ENCODE measurements around the gene MEX3A. TPM values are rescaled to one million over a fixed set of nuclear protein-coding genes. Genes with fewer than 3 reads are reported as not detected.

MEX3A gene
- total RNA-seq, 2 donors from 2014 or later = 3.3 to 5.7 TPM

GRCh38 chr1:156033011-156033410 lies 49.3 kb downstream of the MEX3A start:
- Histone ChIP-seq H3K9me3 (no peaks in the 10 kb centered on the region), H3K4me1 (replicated peaks) (no peaks in the 10 kb centered on the region), H3K27me3 (replicated peaks; ENCODE audit: insufficient read depth) (no peaks in the 10 kb centered on the region), H3K36me3 (no peaks in the 10 kb centered on the region), H3K27ac (no peak overlapping the region), H3K4me3 (no peak overlapping the region)
- TF ChIP-seq CTCF (IDR thresholded peaks at IDR 0.05) = no peak
- no peak for TF ChIP-seq POLR2A (IDR thresholded peaks at IDR 0.05)
- TF ChIP-seq POLR2AphosphoS5 (IDR thresholded peaks at IDR 0.05) = no peak
- 60% methylated on average over 6 of the region's 6 CpGs for WGBS
- no peak for DNase-seq (ENCODE audit: low spot score)
- intact Hi-C loops (cut with DNase I) = no loop called here

GRCh38 chr1:156026588-156026987 lies 55.7 kb downstream of the MEX3A start:
- DNase-seq (ENCODE audit: low spot score) = no peak
- H3K9me3 ChIP-seq = no peaks in the 10 kb centered on the region
- no peaks in the 10 kb centered on the region for H3K4me1 ChIP-seq (replicated peaks)
- TF ChIP-seq POLR2AphosphoS5 (IDR thresholded peaks at IDR 0.05) = no peak
- no peak for TF ChIP-seq CTCF (IDR thresholded peaks at IDR 0.05)
- no peak for TF ChIP-seq POLR2A (IDR thresholded peaks at IDR 0.05)
- H3K4me3 ChIP-seq = no peak overlapping the region
- WGBS = 75% methylated on average over 4 of the region's 4 CpGs
- no peaks in the 10 kb centered on the region for H3K36me3 ChIP-seq
- no peak overlapping the region for H3K27ac ChIP-seq
- intact Hi-C loops (cut with DNase I) = no loop called here
- no peaks in the 10 kb centered on the region for H3K27me3 ChIP-seq (replicated peaks; ENCODE audit: insufficient read depth)

DNA sequence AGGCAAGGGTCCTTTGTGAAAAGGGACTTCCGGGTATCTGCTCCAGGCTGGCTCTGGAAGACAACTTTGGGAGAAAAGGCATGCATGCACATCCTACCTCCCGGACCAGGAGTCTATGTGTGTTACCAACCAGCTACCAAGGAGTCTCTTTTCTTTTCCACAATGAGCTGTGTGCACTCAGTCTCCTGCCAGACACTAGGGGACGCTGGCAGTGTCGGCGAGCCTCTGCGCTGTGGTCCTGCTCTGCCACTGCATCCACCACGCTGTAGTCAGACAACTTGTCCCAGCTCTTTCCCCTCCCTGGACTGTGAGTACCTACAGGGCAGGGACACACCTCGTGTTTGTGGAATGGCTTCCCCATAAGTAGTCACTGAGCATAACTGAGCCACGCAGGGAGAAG lies 56.4 kb downstream of the MEX3A start:
- no peak for DNase-seq (ENCODE audit: low spot score)
- no peaks in the 10 kb centered on the region for H3K36me3 ChIP-seq
- no peaks in the 10 kb centered on the region for H3K9me3 ChIP-seq

GRCh38 chr1:156024801-156025200 lies 57.5 kb downstream of the MEX3A start:
- Histone ChIP-seq H3K4me3 (no peak overlapping the region), H3K36me3 (no peaks in the 10 kb centered on the region), H3K4me1 (replicated peaks) (no peaks in the 10 kb centered on the region), H3K27me3 (replicated peaks; ENCODE audit: insufficient read depth) (no peaks in the 10 kb centered on the region), H3K27ac (no peak overlapping the region), H3K9me3 (no peaks in the 10 kb centered on the region)
- intact Hi-C loops (cut with DNase I) = no loop called here
- TF ChIP-seq CTCF (IDR thresholded peaks at IDR 0.05) (no peak), POLR2A (IDR thresholded peaks at IDR 0.05) (no peak)
- DNase-seq (ENCODE audit: low spot score) = no peak
- 84% methylated on average over 5 of the region's 5 CpGs for WGBS

More for the DNA sequence above, 56.4 kb downstream of the MEX3A start:
- no peak overlapping the region for H3K27ac ChIP-seq
- intact Hi-C loops (cut with DNase I) = no loop called here
- WGBS = 14% methylated on average over 9 of the region's 9 CpGs
- no peak overlapping the region for H3K4me3 ChIP-seq
- no peaks in the 10 kb centered on the region for H3K27me3 ChIP-seq (replicated peaks; ENCODE audit: insufficient read depth)
- H3K4me1 ChIP-seq (replicated peaks) = no peaks in the 10 kb centered on the region
- TF ChIP-seq CTCF (IDR thresholded peaks at IDR 0.05) (peak in 1 of 4 experiments; percentile 21), POLR2AphosphoS5 (IDR thresholded peaks at IDR 0.05) (no peak), POLR2A (IDR thresholded peaks at IDR 0.05) (no peak)

Other genes starting within 250 kb of the MEX3A start
- 10 to 100 TPM; 24.9 to 57.4 TPM for gene GON4L, start 225.3 kb downstream of the MEX3A start, total RNA-seq
- 10 to 100 TPM in 1 of 2 donors, 1 to 10 TPM in 1; 3.6 to 28.0 TPM for gene SYT11, start 222.9 kb downstream of the MEX3A start, total RNA-seq
- gene RIT1, start 171.1 kb downstream of the MEX3A start, total RNA-seq = 10 to 100 TPM; 20.8 to 21.8 TPM
- 10 to 100 TPM; 49.8 to 66.1 TPM for gene KHDC4, start 148.1 kb downstream of the MEX3A start, total RNA-seq
- not detected for gene RXFP4, start 140.8 kb downstream of the MEX3A start, total RNA-seq
- gene ARHGEF2, start 103.9 kb downstream of the MEX3A start, total RNA-seq = 10 to 100 TPM; 35.8 to 66.2 TPM
- gene SSR2, start 61.5 kb downstream of the MEX3A start, total RNA-seq = 100 to 1,000 TPM; 201 to 229 TPM
- 10 to 100 TPM; 27.0 to 43.6 TPM for gene UBQLN4, start 28.7 kb downstream of the MEX3A start, total RNA-seq
- 10 to 100 TPM; 48.0 to 91.4 TPM for gene LAMTOR2, start 27.7 kb downstream of the MEX3A start, total RNA-seq
- 100 to 1,000 TPM in 1 of 2 donors, 10 to 100 TPM in 1; 33.5 to 100 TPM for gene RAB25, start 21.3 kb downstream of the MEX3A start, total RNA-seq
- 100 to 1,000 TPM; 227 to 265 TPM for gene LMNA, start 32.2 kb upstream of the MEX3A start, total RNA-seq
- gene SEMA4A, start 71.1 kb upstream of the MEX3A start, total RNA-seq = 10 to 100 TPM; 22.9 to 44.9 TPM
- 10 to 100 TPM; 14.2 to 16.5 TPM for gene SLC25A44, start 111.6 kb upstream of the MEX3A start, total RNA-seq
- gene PMF1, start 130.5 kb upstream of the MEX3A start, total RNA-seq = 100 to 1,000 TPM in 1 of 2 donors, 10 to 100 TPM in 1; 64.6 to 125 TPM
- 1 to 10 TPM; 1.8 to 5.7 TPM for gene BGLAP, start 159.7 kb upstream of the MEX3A start, total RNA-seq
- 1 to 10 TPM; 2.8 to 8.6 TPM for gene PAQR6, start 165.6 kb upstream of the MEX3A start, total RNA-seq
- gene SMG5, start 200.4 kb upstream of the MEX3A start, total RNA-seq = 100 to 1,000 TPM in 1 of 2 donors, 10 to 100 TPM in 1; 49.1 to 113 TPM
- gene TMEM79, start 201.9 kb upstream of the MEX3A start, total RNA-seq = 10 to 100 TPM; 20.7 to 34.3 TPM
- 100 to 1,000 TPM in 1 of 2 donors, 10 to 100 TPM in 1; 91.7 to 132 TPM for gene GLMP, start 213.2 kb upstream of the MEX3A start, total RNA-seq
- gene VHLL, start 216.8 kb upstream of the MEX3A start, total RNA-seq = 1 to 10 TPM in 1 of 2 donors, not detected in 1; 1.1 TPM

All from prostate gland (tissue), 2 donors.